A549 (cell line): ENCODE results near the gene ROR2.

Source experiments
- BHLHE40 ChIP-seq: IDR thresholded peaks from 2 replicates; pipeline ENCODE4 v1.6.1; 2012; ENCODE audit warnings: low read depth, low read length, inconsistent platforms
- EP300 ChIP-seq, 2 experiments: fragments of >200 bp; sonication (Bioruptor Twin); formaldehyde crosslinking; IDR thresholded peaks; 2 replicates in 1 of 2; 3 replicates in 1 of 2; pipeline ENCODE4 v1.6.1; 2016 to 2017
- RNF2 ChIP-seq: fragments of 200-600 bp; sonication (generic); IDR thresholded peaks from 2 replicates; pipeline ENCODE4 v1.6.1; 2016; ENCODE audit warnings: low read depth, mild to moderate bottlenecking, antibody characterized with exemption, moderate library complexity, borderline replicate concordance
- ZC3H11A ChIP-seq: fragments of 450-650 bp; IDR thresholded peaks from 2 replicates; pipeline ENCODE4 v1.6.1; 2014; ENCODE audit warnings: antibody characterized with exemption, mild to moderate bottlenecking
- TF ChIP-seq, protein P1 (sequence below): fragments of >200 bp; sonication (Bioruptor Twin); formaldehyde crosslinking; IDR thresholded peaks from 3 replicates; pipeline ENCODE4 v1.5.1; 2016

DNA sequence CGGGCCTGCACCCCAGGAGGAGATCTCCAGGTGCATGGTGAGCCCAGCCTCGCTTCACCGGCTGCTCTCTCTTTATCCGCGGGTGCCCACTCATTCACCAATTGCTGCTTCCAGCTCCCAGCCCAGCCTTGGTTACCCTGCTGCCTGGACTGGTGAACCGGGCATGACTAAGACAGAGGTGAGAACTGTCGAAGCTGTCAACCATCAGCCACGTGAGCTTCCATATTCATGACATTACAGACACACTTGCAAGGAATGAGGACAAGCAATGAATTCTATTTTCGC, 220.5 kb downstream of the ROR2 start:
- TF ChIP-seq, protein P1, sequence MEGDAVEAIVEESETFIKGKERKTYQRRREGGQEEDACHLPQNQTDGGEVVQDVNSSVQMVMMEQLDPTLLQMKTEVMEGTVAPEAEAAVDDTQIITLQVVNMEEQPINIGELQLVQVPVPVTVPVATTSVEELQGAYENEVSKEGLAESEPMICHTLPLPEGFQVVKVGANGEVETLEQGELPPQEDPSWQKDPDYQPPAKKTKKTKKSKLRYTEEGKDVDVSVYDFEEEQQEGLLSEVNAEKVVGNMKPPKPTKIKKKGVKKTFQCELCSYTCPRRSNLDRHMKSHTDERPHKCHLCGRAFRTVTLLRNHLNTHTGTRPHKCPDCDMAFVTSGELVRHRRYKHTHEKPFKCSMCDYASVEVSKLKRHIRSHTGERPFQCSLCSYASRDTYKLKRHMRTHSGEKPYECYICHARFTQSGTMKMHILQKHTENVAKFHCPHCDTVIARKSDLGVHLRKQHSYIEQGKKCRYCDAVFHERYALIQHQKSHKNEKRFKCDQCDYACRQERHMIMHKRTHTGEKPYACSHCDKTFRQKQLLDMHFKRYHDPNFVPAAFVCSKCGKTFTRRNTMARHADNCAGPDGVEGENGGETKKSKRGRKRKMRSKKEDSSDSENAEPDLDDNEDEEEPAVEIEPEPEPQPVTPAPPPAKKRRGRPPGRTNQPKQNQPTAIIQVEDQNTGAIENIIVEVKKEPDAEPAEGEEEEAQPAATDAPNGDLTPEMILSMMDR = no peak
- TF ChIP-seq ZC3H11A = no peak
- TF ChIP-seq EP300 (IDR thresholded peaks at IDR 0.05) = no peak
- no peak for TF ChIP-seq RNF2
- TF ChIP-seq BHLHE40 = no peak
